ENCODE data around the gene CENPF. TPM values are rescaled to one million over a fixed set of nuclear protein-coding genes. Genes with fewer than 3 reads are reported as not detected.

Gene CENPF
- total RNA-seq, 1 donor from 2014 or later: 20.8 TPM

DNA sequence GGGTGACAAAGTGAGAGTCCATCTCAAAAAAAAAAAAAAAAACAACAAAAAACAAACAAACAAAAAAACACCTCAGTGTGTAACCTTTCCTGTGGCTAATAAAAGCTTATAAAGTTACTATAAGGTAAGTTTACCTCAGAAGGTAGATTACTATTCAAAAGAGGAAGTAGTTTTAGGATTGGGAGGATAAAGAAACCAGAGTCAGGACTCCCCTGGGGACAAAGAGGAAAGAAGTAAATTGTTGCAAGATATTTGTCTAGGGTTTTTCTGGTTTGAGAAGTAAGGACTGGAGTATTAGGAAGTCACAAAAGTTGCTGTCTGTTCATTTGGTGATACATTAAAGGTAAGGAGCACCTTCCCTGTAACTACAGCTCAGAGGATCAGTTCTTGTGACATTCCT is 23.8 kb upstream of the CENPF start:
- Mint-ChIP-seq H3K27ac (ENCODE audit: unreplicated experiment) (no peak overlapping the region), H3K9me3 (ENCODE audit: unreplicated experiment) (peaks cover 9% of the 10 kb centered on the region), H3K27me3 (ENCODE audit: unreplicated experiment) (no peaks in the 10 kb centered on the region), H3K4me3 (ENCODE audit: unreplicated experiment) (no peak overlapping the region), H3K4me1 (ENCODE audit: unreplicated experiment) (no peaks in the 10 kb centered on the region), H3K36me3 (ENCODE audit: low read depth, unreplicated experiment) (peaks cover 17% of the 10 kb centered on the region)
- DNase-seq (ENCODE audit: low spot score): no peak
- TF ChIP-seq, protein P1, sequence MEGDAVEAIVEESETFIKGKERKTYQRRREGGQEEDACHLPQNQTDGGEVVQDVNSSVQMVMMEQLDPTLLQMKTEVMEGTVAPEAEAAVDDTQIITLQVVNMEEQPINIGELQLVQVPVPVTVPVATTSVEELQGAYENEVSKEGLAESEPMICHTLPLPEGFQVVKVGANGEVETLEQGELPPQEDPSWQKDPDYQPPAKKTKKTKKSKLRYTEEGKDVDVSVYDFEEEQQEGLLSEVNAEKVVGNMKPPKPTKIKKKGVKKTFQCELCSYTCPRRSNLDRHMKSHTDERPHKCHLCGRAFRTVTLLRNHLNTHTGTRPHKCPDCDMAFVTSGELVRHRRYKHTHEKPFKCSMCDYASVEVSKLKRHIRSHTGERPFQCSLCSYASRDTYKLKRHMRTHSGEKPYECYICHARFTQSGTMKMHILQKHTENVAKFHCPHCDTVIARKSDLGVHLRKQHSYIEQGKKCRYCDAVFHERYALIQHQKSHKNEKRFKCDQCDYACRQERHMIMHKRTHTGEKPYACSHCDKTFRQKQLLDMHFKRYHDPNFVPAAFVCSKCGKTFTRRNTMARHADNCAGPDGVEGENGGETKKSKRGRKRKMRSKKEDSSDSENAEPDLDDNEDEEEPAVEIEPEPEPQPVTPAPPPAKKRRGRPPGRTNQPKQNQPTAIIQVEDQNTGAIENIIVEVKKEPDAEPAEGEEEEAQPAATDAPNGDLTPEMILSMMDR (IDR thresholded peaks at IDR 0.05; ENCODE audit: unreplicated experiment): no peak

DNA sequence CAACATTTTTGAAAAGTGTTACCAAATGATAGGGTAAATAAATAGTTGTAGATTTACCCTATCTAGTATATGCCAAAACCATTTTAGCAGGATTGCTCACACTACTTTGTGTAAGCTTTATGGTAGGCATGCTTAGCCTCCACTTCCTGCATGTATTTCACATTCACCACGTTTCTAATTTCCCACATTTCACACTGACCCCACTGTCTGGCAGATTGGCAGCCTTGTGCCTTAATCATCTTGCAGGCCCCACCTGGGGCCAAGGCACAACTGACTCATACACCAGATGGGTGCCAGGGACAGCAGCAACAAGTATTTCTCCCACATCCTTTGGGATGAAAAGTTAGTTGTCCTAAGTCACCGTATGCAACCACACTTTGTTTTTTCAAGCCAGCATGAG is 21.2 kb upstream of the CENPF start:
- H3K4me3 Mint-ChIP-seq (ENCODE audit: unreplicated experiment): no peak overlapping the region
- no peak for DNase-seq (ENCODE audit: low spot score)
- H3K27me3 Mint-ChIP-seq (ENCODE audit: unreplicated experiment): peaks cover 2% of the 10 kb centered on the region
- no peaks in the 10 kb centered on the region for H3K9me3 Mint-ChIP-seq (ENCODE audit: unreplicated experiment)
- no peak overlapping the region for H3K27ac Mint-ChIP-seq (ENCODE audit: unreplicated experiment)
- TF ChIP-seq, protein P1 (IDR thresholded peaks at IDR 0.05; ENCODE audit: unreplicated experiment): no peak
- H3K36me3 Mint-ChIP-seq (ENCODE audit: low read depth, unreplicated experiment): peaks cover 7% of the 10 kb centered on the region
- no peaks in the 10 kb centered on the region for H3K4me1 Mint-ChIP-seq (ENCODE audit: unreplicated experiment)

DNA sequence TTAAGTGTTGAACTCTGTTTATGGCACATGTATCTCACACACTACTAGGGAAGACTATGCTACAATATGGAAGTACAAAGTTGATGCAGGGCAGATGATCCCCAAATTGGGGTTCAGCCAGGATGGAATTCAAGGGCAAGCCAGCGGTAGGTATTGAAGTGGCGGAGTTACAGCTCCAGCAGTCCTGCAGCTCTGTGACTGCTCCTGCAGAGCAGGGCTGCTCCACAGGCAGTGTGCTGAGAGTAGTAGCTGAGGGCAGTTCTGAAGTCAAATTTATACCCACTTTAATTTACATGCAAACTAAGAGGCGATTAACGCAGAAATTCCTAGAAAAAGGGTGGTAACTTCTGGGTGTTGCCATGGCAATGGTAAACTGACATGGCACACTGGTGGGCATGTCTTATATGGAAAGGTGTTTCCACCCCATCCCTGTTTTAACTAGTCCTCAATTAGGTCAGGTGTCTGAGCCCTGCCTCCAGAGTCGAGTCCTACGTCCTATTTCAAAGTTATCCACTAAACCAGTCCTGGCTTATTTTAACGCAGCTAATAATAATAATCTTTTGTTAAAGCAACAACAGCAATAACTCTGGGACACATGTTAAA is 20.6 kb upstream of the CENPF start:
- H3K9me3 Mint-ChIP-seq (ENCODE audit: unreplicated experiment): no peaks in the 10 kb centered on the region
- H3K4me1 Mint-ChIP-seq (ENCODE audit: unreplicated experiment): no peaks in the 10 kb centered on the region
- peaks cover 7% of the 10 kb centered on the region for H3K36me3 Mint-ChIP-seq (ENCODE audit: low read depth, unreplicated experiment)
- H3K27ac Mint-ChIP-seq (ENCODE audit: unreplicated experiment): no peak overlapping the region
- TF ChIP-seq, protein P1 (IDR thresholded peaks at IDR 0.05; ENCODE audit: unreplicated experiment): no peak
- no peak for DNase-seq (ENCODE audit: low spot score)
- peaks cover 2% of the 10 kb centered on the region for H3K27me3 Mint-ChIP-seq (ENCODE audit: unreplicated experiment)
- no peak overlapping the region for H3K4me3 Mint-ChIP-seq (ENCODE audit: unreplicated experiment)

DNA sequence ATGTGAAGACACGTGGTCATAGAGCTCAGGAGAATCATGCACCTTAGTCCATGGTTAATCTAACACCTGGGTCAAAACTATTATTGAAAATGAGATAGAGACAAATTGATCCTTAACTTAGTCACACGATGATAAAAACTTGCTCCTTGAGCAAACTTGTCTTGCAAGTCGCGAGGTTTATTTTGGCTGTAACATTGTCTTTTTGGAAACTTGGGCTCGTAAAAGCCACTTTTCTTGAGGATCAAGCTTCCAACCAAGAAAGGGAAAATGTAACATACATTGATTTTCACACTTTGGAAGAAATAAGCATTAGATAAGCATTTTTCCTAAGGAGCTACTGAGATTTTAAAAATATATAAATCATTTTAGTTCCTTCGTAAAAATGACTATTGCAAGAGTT is 19.9 kb upstream of the CENPF start:
- DNase-seq (ENCODE audit: low spot score): no peak
- H3K27ac Mint-ChIP-seq (ENCODE audit: unreplicated experiment): no peak overlapping the region
- H3K9me3 Mint-ChIP-seq (ENCODE audit: unreplicated experiment): no peaks in the 10 kb centered on the region
- H3K27me3 Mint-ChIP-seq (ENCODE audit: unreplicated experiment): peaks cover 2% of the 10 kb centered on the region
- peaks cover under 1% of the 10 kb centered on the region for H3K36me3 Mint-ChIP-seq (ENCODE audit: low read depth, unreplicated experiment)
- H3K4me3 Mint-ChIP-seq (ENCODE audit: unreplicated experiment): no peak overlapping the region
- TF ChIP-seq, protein P1 (IDR thresholded peaks at IDR 0.05; ENCODE audit: unreplicated experiment): no peak
- H3K4me1 Mint-ChIP-seq (ENCODE audit: unreplicated experiment): no peaks in the 10 kb centered on the region

DNA sequence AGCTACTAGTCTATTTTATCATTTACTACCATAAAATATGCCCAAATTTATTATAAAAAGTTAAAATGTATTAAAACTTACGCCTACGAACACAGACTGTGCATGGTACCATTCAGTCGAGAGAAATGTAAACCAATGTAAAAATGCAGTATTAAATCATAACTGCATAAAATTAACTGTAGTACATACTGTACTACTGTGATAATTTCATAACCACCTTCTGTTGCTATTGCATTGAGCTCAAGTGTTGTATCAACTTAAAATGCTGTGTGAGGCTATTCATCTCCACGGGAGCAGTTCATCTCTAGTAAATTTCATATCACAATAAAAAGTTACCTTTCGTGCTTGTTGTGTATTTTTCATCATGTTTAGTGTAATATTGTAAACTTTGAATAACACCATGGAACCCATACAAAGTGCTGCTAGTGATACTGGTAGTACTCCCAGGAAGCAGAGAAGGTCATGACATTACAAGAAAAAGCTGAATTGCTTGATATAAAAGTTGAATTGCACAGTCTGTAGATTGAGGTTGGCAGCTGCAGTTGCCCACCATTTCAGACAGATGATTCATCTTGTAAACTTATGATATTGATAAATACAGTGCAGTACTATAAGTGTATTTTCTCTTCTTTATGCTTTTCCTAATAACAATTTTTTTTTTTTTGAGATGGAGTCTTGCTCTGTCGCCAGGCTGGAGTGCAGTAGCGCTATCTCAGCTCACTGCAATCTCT is 19.0 kb upstream of the CENPF start:
- TF ChIP-seq, protein P1 (IDR thresholded peaks at IDR 0.05; ENCODE audit: unreplicated experiment): no peak
- no peak for DNase-seq (ENCODE audit: low spot score)
- no peaks in the 10 kb centered on the region for H3K9me3 Mint-ChIP-seq (ENCODE audit: unreplicated experiment)
- H3K4me3 Mint-ChIP-seq (ENCODE audit: unreplicated experiment): no peak overlapping the region
- no peaks in the 10 kb centered on the region for H3K36me3 Mint-ChIP-seq (ENCODE audit: low read depth, unreplicated experiment)
- no peaks in the 10 kb centered on the region for H3K4me1 Mint-ChIP-seq (ENCODE audit: unreplicated experiment)
- peaks cover 2% of the 10 kb centered on the region for H3K27me3 Mint-ChIP-seq (ENCODE audit: unreplicated experiment)
- no peak overlapping the region for H3K27ac Mint-ChIP-seq (ENCODE audit: unreplicated experiment)
